Activated CD4-positive, alpha-beta T cell treated with anti-CD3 and anti-CD28 coated beads, Interleukin-2, amount 50 U/mL, for 4 hours (primary cell): Measurements from ENCODE around the gene RENBP.
"Not testable (repeated sequence)": the region's sequence is repeated elsewhere in the genome, so short reads cannot be mapped to it uniquely, and the experiment has no call there.

Source experiments
- DNase-seq, 2 experiments: peaks; one replicate each; pipeline ENCODE4 v3.0.0-alpha.2; 2020

RENBP gene

GRCh38 chrX:153944140-153944799 is at the start of gene RENBP:
Gene RENBP, minus strand, starts transcription at chrX:153944643. Its CDS starts 33 bp downstream, at chrX:153944610.
- peak in 1 of 2 experiments; percentile 35 for DNase-seq

DNA sequence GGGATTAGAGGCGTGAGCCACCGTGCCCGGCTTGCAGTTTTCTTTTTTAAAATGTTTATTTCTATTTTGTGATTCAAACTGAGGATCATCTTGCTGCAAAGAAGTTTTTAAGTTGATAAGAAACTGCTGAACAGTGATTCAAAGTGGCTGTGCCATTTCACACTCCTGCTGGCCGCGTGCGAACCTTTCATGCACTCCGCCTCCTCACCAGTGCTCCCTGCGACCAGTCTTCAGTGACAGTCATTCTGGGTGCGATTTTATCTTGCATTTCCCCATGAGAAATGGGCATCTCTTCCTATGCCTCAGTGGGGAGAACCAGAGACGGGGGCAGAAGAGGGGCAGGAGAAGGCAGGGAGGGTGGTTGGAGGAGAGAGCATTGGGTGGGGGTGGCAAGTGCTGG is 49.5 kb upstream of the RENBP start:
- no peak for DNase-seq

GRCh38 chrX:153993079-153993478 is 48.6 kb upstream of the RENBP start:
- no peak for DNase-seq

GRCh38 chrX:153992180-153992579 is 47.7 kb upstream of the RENBP start:
- no peak for DNase-seq

GRCh38 chrX:153991013-153991580 is 46.7 kb upstream of the RENBP start:
- no peak for DNase-seq

DNA sequence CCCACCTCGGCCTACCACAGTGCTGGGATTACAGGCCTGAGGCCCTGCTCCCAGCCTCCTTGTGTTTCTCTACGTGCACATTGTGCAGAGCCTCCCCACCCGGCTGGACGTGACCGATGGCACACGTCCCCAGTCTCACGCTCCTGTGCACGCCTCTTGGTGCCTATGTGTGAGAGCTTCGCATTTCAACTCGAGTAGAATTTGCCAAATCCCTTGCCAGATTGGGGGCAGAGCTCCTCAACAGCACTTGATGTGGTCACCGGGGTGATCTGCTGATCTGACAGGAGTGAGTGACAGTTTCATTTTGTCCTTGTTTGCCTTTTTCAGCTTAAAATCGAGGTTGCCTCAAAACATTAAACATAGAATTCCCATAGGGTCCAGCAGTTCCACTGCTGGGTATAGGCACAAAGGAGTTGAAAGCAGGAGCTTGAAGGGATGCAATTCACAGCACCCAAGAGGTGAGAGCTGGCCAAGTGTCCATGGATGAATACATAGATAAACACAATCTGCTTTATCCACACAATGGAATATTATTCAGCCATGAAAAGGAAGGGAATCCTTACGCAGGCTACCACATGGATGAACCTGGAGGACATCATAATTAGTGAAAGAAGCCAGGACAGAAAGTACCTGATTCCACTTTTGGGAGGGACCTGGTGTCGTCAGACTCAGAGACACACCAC is 45.7 kb upstream of the RENBP start:
- DNase-seq, result no peak

GRCh38 chrX:153988493-153988892 is 44.0 kb upstream of the RENBP start:
- DNase-seq, result no peak

GRCh38 chrX:153984351-153985178 is 40.1 kb upstream of the RENBP start:
- peak in 1 of 2 experiments; percentile 36 for DNase-seq

- no peak for DNase-seq
Observed at GRCh38 chrX:153983321-153983801, 38.9 kb upstream of the RENBP start.

GRCh38 chrX:153981771-153982533 is 37.5 kb upstream of the RENBP start:
- DNase-seq, result peak; percentile 46 to 49

DNA sequence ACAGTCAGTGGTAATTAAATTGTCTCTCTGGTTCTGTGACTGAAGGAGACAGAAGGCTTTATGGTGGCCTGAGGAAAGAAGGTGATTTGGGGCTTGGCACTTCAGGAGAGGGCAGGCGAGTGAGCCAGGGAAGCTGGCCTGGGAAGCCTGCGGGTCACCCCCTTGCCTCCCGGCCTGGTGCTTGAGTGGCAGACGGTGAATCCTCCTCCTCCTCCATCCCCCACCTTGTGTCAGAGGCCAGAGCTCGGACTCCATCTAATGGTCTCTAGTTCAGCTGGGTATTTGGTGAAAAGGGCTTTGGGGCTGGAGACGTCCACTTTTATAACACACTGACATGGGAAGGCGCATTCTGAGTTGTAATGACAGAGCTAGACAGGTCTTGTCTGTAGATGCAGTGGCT is 36.8 kb upstream of the RENBP start:
- DNase-seq, result no peak

GRCh38 chrX:153980394-153980793 is 36.0 kb upstream of the RENBP start:
- DNase-seq, result not testable (repeated sequence)

DNA sequence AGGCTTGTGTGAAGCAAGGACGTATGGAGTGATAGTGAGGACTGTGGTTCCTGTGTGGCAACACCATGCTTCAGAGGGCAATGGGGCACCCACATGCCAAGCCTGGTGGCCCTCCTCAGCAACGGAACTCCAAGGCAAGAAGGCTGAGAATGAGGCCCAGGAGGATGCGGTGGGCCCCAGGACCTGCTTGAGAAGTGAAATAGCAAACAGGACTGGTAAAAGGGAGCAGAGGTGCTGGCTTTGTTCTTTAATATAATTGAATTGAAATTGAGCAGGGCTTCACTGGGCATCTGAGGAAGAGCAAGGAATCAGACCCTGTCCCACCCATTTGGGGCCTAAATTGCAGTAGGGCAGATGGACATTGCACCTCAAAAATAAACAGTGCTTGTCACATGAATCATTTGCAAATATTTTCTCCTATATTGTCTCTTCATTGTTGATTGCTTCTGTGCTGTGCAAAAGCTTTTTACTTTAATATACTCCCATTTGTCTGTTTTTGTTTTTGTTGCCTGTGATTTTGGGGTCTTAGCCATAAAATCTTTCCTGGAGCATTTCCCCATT is 30.4 kb upstream of the RENBP start:
- no peak for DNase-seq

DNA sequence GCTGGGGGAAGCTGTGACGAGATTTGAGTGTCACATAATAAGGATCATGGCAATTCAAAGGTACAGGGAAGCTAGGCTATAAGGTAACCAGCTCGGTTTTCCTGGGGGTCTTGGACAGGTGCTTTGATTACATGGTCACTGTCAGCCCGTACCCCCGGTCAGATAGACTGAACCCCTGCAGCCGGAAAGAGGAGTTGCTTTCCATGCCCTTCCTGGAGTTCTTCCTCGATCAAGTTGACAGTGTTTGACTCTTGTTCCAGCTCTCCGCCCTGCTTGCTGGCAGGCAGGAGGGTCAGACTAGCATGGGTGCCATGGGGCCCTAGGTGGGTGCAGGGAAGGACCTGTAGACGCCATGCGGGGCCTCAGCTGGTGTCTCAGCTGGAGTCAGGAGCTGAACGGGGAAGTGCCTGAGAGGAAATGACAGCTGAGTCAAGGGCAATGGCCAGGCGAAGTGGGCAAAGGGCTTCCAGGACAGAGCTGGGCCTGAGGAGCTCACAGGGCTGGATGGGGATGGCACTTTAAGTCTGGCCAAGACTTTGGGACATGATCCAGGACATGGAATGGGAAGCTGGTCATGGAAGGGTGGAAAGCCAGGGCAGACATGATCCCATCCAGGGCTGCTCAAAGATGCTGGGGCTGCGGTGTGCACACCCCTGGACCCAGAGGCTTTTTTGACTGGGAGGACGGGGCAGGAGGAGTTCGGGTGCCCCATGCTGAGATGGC is 29.7 kb upstream of the RENBP start:
- DNase-seq, result no peak

DNA sequence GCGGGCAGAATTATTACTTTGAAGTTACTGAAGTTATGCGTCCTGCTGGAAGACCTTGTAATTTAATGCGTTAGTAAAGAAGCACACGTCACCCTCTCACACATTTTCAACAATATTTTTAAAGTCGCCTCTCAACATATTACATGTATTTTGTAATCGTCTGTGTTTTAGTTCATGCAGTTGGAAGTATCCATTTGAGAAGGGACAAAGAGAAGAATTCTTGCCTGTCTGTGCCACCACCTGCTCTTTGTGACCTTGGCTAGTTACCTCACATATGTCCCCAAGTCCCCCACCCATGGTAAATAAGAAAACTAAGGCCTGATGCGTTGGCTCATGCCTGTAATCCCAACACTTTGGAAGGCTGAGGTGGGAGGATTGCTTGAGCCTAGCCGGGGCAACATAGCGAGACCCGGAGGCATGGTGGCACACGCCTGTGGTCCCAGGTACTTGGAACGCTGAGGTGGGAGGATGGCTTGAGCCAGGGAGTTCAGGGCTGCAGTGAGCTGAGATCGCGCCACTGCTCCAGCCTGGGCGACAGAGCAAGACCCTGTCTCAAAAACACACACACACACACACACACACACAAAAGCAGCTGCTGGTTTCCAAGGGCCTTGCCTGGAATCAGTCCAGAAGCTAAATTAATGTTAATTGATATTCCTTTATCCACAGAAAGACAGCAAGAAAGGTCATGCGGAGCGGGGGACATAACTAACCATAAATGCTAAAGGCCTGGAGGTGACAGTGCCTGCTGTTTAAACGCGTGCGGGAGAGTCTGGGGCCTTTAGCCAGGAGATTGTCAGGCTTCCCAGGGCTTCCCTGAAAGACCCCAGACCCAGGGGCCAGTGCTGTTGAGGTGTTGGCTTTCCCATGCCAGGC is 28.9 kb upstream of the RENBP start:
- no peak for DNase-seq

GRCh38 chrX:153972368-153973126 is 28.1 kb upstream of the RENBP start, which contains the start of gene TMEM187:
Gene TMEM187, plus strand, starts transcription at chrX:153972754. Its CDS starts 9,309 bp downstream, at chrX:153982063.
- peak; percentile 77 to 80 for DNase-seq

GRCh38 chrX:153971450-153972367 is 27.3 kb upstream of the RENBP start, which contains the start of gene HCFC1:
Gene HCFC1, minus strand, starts transcription at chrX:153971818. Its CDS starts 978 bp downstream, at chrX:153970840.
- peak; percentile 85 to 88 for DNase-seq

DNA sequence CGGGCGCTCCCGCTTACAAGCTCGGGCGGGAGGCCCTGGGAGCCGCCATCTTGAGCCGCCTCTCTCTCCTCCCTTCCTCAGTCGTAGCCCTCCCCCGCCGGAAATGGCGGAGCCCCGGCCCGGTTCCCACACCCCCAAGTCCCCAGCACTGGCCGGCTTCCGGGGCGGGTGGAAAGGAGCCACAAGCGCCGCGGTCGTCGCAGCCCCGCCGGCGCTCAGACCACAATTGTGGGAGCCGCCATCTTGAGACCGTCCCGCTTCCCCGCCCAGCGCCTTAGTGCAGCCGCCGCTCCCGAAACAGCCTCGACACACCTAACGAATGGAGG is 26.6 kb upstream of the RENBP start:
- DNase-seq, result peak; percentile 79 to 83
